GM18873 (cell line): ENCODE results near the gene ANO2.

Experiments used
- ATAC-seq: cut with Tn5 transposase; IDR thresholded peaks from one replicate; pipeline ENCODE4 v1.9.1; 2021; ENCODE audit warnings: mild to moderate bottlenecking, moderate library complexity, moderate number of reproducible peaks; ENCODE audit not compliant: unreplicated experiment, low FRiP score

ANO2 gene

DNA sequence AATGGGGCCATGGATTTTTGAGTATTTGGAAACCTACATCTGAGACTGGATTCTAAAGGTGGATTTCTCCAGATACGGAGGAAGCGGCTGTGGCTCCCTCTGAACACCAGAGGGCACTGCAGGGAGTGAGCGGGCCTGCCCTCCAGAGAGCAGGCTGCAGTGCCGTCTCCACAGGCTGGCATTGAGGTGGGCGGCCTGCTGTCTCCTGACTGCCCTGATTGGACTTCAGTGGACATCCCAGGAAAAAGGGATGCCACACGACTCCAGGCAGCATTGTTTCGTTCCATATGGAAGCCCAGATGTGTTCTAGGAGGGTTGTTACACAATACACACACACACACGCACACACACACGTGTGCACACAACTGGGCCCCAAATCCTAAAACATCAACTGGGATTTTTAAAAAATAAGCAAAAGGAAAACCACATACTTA lies 20.9 kb upstream of the ANO2 start:
- ATAC-seq, result no peak

GRCh38 chr12:5964913-5965900 lies 20.1 kb upstream of the ANO2 start:
- ATAC-seq, result no peak

DNA sequence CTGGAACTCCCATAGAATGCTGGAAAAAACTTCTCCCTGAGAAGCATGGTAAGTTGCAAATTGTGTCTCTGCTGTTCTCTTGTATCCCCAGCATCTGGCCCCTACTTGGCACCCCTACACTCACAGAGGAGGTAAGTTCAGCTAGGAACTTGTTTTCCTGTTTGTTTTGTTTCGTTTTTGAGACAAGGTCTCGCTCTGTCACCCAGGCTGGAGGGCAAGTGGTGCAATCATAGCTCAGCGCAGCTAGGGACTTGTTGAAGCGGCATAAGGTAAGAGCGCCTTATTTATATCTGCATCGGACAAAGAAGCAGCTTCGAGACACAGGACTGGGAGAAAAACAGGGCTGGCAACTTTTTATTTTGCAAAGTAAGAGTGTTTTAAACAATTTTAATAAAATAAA lies 18.5 kb upstream of the ANO2 start:
- ATAC-seq, result no peak

DNA sequence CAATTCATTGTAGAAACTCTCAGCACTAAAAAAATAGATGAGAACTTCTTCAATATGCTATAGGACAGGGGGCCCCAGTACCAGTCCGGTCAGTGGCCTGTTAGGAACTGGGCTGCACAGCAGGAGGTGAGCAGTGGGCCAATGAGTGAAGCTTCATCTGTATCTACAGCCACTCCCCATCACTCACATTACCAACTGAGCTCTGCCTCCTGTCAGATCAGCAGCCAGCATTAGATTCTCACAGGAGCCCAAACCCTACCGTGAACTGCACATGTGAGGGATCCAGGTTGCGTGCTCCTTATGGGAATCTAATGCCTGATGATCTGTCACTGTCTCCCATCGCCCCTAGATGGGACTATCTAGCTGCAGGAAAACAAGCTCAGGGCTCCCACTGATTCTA lies 15.7 kb upstream of the ANO2 start:
- ATAC-seq, result no peak

DNA sequence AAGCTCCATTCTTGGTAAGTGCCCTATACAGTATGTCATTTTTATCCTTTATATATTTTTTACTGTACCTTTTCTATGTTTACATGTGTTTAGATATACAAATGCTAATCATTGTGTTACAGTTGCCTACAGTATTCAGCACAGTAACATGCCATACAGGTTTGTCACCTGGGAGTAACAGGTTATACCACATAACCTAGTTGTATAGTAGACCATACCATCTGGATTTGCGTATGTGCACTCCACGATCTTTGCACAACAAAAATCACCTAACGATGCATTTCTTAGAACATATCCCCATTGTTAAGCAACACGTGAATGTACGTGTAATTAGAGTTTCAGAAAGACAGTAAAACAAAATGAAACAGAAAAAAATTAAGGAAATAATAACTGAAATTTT lies 11.9 kb upstream of the ANO2 start:
- ATAC-seq, result no peak

GRCh38 chr12:5954661-5955060 lies 9.6 kb upstream of the ANO2 start:
- ATAC-seq, result no peak

DNA sequence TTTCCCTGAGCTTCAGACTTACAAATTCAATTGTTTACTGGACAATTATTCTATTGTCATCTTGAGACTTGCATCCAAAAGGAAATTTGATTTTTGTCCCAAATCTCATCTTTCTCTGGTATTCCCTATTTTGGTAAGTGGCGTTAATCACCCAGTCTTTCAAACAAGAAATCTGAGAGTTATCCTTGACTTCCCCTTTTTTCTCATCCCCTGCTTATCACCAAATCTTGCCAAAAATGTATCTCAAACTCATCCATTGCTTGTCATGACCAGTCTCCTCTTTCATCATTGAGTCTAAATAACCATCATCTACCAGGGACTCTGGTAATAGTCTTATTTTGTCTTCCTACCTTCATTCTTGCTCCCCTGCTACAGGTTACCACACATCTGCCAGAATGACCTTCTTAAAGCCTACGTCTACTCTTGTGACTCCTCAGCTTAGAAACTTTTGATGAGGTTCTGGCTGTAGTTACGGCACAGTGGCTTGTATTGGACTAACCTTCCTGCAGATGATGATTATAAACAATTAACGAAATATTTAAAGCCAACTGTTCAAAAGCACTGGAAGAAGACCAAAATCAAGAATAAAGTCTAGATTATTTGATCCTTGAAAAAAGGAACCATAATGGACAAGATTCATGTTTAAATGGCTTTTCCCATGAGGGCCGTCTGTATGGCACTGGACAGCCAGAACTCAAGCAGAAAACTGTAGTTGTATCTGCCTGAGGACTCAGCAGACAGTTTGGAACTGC lies 9.0 kb upstream of the ANO2 start:
- ATAC-seq, result no peak

DNA sequence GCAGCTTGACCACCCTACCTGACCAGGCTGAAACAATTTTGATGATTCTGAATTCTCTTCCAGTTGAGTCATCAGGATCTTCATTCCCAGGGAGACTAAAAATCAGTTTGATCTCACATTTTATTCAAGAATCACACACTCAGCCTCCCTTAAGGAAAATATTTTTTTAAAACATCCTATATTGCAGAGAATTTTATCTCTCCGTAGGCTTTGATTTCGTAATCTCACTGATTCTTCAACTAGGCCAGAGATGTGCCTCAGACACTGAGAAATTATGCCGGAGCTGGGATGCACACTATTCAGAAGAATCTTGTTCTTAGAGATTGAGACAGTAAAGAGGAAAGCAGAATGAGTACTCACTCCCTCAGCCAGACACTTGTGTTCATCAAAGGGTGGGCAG lies 7.0 kb upstream of the ANO2 start:
- ATAC-seq, result no peak

GRCh38 chr12:5948696-5949095 lies 3.6 kb upstream of the ANO2 start:
- ATAC-seq, result no peak

DNA sequence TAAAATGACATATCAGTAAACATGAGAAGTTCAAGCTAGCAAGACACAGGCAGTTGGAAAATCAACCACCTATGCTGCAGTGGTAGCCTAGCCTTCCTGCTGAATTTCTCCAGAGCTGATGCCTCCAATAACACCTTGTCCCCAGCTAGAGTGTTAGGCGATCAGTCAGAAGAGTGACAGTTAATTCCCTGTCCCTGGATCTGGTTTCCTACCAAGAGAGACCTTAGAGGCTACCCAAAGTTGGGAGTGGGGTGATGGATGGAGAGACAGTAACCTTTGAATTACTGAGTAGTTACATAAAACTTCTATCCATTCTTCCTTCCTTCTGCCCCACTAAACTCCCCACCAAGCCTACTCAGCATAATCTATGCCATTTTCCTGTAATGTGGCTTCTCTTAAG lies 1.9 kb upstream of the ANO2 start:
- no peak for ATAC-seq

DNA sequence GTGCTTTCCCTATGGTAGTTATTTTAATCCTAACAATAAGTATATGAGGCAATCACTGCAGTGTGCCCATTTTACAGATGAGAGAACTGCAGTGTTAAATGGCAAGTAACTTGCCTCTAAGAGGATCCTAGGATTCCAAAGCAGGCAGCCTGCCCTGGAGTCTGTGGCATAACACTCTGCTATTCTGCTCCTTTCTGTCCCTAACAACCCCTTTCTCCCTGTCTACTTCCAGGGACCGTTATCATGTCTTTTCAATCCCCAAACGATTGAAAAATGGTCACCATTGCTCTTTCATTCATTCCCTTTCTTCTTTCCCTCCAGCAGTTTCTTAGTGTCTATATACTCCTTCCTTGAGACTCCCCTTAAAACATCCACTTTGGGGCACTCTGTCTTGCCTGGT lies 1.3 kb upstream of the ANO2 start:
- no peak for ATAC-seq

DNA sequence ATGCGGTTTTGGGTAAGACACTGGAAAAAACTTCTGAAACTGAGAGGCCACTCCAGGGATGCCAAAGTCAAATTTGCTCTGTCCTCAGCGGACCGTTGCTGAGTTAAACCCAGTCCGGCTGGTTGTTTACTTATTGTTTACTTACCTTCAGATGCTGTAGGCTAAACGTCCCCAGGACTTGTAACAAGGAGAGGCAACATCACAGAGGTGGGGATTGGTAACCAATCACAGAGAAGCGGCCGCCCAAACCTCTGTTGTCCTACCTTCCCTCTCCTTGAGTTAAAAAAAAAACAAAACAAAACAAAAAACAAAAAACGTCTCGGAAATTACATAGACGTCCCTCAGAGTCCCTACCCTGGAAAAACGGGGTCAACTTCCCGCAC lies 380 bp downstream of the ANO2 start:
- ATAC-seq, result no peak

DNA sequence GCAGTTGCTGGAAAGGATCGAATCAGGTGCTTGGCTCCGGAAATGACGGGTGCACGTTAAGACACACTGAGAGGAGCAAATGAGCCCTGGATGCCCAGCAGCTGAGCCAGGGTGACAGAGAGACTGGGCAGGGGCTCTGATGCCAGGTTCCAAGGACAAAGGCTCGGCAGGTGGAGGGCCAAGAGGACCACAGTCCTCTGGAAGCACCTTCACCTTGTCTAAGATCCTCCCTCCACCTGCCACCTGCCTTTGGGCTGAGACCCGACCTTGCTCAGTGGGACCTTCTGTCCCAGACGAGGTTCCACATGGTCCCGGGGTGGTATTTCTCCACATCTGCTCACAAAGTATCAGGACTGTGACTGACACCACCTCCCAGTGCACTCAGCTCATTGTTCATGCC lies 1.0 kb downstream of the ANO2 start:
- no peak for ATAC-seq

DNA sequence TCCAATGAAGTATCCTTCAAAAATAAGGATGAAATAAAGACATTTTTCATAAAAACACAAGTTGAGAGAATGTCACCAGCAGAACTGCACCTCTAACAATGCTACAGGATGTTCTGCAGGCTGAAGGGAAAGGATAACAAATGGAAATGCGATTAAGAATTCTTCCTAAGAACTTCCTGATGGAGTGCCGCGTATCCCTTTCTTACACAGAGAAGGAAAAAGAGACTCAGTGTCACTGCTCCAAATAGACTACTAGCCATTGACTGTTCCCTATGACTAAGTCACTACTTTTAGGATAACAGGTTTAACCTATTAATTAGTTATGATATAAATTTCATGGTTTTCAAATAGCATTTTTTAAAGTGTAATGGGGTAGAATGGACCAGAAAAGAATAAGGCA lies 3.2 kb downstream of the ANO2 start:
- no peak for ATAC-seq

- ATAC-seq, result no peak
These were observed 17.1 kb downstream of the ANO2 start for GRCh38 chr12:5927732-5928516.

- ATAC-seq, result no peak
These were observed 19.4 kb downstream of the ANO2 start for GRCh38 chr12:5925646-5926045.

GRCh38 chr12:5924342-5924741 lies 20.7 kb downstream of the ANO2 start:
- ATAC-seq, result no peak

DNA sequence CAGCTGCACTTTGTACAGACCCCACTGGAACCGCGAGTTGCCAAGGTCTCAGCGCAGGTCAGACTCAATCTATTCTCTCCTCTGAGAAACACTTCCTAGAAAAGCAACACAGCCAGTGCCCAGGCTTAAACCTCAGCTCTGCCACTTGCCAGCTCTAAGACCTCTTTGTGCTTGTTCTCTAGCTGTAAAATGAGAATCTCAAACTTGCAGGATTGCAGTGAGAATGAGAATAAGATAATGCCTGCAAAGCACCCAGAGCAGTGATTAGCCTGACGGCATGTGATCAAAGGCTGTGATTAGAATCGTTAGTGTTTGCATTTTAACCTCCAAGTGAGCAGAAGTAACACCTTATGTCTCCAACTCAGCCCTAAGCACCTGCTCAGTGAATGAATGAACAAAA lies 21.3 kb downstream of the ANO2 start:
- ATAC-seq, result no peak

DNA sequence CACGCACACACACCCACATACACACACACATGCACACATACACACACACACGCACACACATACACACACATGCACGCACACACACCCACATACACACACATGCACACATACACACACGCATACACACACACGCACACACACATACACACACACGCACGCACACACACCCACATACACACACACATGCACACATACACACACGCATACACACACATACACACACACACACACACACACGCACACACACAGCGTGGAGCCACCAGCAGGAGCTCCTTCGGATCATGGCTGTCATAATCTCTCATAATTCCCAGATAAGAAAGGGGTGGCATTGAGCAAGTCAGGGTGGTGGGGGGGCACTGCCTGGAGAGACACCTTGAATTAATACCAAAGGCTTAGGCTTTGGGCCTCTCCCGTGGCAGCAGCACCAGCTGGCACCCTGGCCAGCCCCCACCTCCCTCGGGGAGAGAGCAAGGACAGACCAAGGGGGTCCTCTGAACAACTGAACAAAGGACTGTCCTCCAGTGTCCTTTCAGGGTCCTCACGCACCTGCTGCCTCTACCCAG lies 21.9 kb downstream of the ANO2 start:
- no peak for ATAC-seq
